OCI-LY7 (cell line): ENCODE results near the gene PDLIM1. TPM values are rescaled to one million over a fixed set of nuclear protein-coding genes. Genes with fewer than 3 reads are reported as not detected.

ENCODE experiments used
- Bru-seq: library from RNA; stranded (reverse); fragments of 400-500 nt; gene quantifications from one replicate; lab custom pipeline; 2021; lab: Mats Ljungman, UMichigan
- BruChase-seq, 2 experiments: library from RNA; stranded (reverse); fragments of 400-500 nt; gene quantifications; one replicate each; lab custom pipeline; 2021; lab: Mats Ljungman, UMichigan
- BruUV-seq: library from RNA; stranded (reverse); fragments of 400-500 nt; replicated peaks from 2 replicates; lab custom pipeline; 2021; lab: Mats Ljungman, UMichigan
- CTCF ChIA-PET: fragments of 300-600 bp; sonication (Branson Sonifier 250); formaldehyde crosslinking; loops from one replicate; lab custom pipeline; 2022; ENCODE audit warnings: antibody characterized with exemption; ENCODE audit not compliant: unreplicated experiment; lab: Charles Lee
- POLR2A ChIA-PET: fragments of 300-600 bp; sonication (Branson Sonifier 250); formaldehyde crosslinking; loops from one replicate; lab custom pipeline; 2022; ENCODE audit warnings: antibody characterized with exemption; lab: Charles Lee
- DNase-seq: peaks from one replicate; pipeline ENCODE4 v3.0.0-alpha.2; 2015; ENCODE audit warnings: low spot score
- H2AFZ ChIP-seq: fragments of 200-600 bp; sonication (generic), shearing (Covaris generic); 2 replicates; pipeline ENCODE4 v1.6.1; 2014; ENCODE audit warnings: mild to moderate bottlenecking, antibody characterized with exemption, low read length, moderate library complexity
- H3K27ac ChIP-seq: fragments of 200-600 bp; sonication (generic); 2 replicates; pipeline ENCODE4 v1.5.1; 2014; ENCODE audit warnings: mixed run types, low read depth, mild to moderate bottlenecking, moderate library complexity, low read length, inconsistent platforms; ENCODE audit not compliant: poor library complexity, severe bottlenecking
- H3K36me3 ChIP-seq: fragments of 200-600 bp; sonication (generic); 2 replicates; pipeline ENCODE4 v1.6.1; 2014; ENCODE audit warnings: mild to moderate bottlenecking, antibody characterized with exemption, low read length, moderate library complexity, mixed read lengths; ENCODE audit not compliant: insufficient read depth
- H3K4me1 ChIP-seq: fragments of 200-600 bp; sonication (generic); 2 replicates; pipeline ENCODE4 v1.5.1; 2014; ENCODE audit warnings: mild to moderate bottlenecking, low read length; ENCODE audit not compliant: insufficient read depth, poor library complexity, severe bottlenecking
- H3K4me2 ChIP-seq: fragments of 200-600 bp; sonication (generic); 2 replicates; pipeline ENCODE4 v1.6.1; 2014; ENCODE audit warnings: mild to moderate bottlenecking, low read length
- H3K4me3 ChIP-seq: fragments of 200-600 bp; sonication (generic); 2 replicates; pipeline ENCODE4 v1.5.1; 2014; ENCODE audit warnings: mild to moderate bottlenecking, low read depth, low read length; ENCODE audit not compliant: poor library complexity, severe bottlenecking
- H3K79me2 ChIP-seq: fragments of 200-600 bp; sonication (generic); 2 replicates; pipeline ENCODE4 v1.6.1; 2016; ENCODE audit warnings: low read depth, mild to moderate bottlenecking, low read length, moderate library complexity, mixed read lengths; ENCODE audit not compliant: insufficient read depth
- H3K9me2 ChIP-seq: fragments of 200-600 bp; sonication (generic); 2 replicates; pipeline ENCODE4 v1.6.1; 2016; ENCODE audit warnings: mild to moderate bottlenecking, low read length, mixed read lengths; ENCODE audit not compliant: insufficient read depth
- H3K9me3 ChIP-seq: fragments of 200-600 bp; sonication (generic); 2 replicates; pipeline ENCODE4 v1.6.1; 2014; ENCODE audit warnings: mild to moderate bottlenecking, mixed run types, low read length, mixed read lengths
- H4K20me1 ChIP-seq: fragments of 200-600 bp; sonication (generic); 2 replicates; pipeline ENCODE4 v1.6.1; 2014; ENCODE audit warnings: mild to moderate bottlenecking, antibody characterized with exemption, low read length, moderate library complexity, mixed read lengths; ENCODE audit not compliant: insufficient read depth
- CTCF ChIP-seq: fragments of 200-600 bp; sonication (generic); conservative IDR thresholded peaks from 2 replicates; pipeline ENCODE4 v1.5.1; 2014; ENCODE audit warnings: mild to moderate bottlenecking, antibody characterized with exemption, low read length, moderate library complexity, mixed read lengths
- EZH2phosphoT487 ChIP-seq: fragments of 200-600 bp; sonication (generic); IDR thresholded peaks from 2 replicates; pipeline ENCODE4 v1.6.1; 2018; ENCODE audit warnings: low read depth, borderline replicate concordance, mild to moderate bottlenecking, mixed run types, antibody characterized with exemption, low read length, moderate library complexity, mixed read lengths
- intact Hi-C: fragments of 100-400 bp; cut with micrococcal nuclease; formaldehyde crosslinking; loops from one replicate; pipeline ENCODE4 v1.10.0; 2022; ENCODE audit not compliant: unreplicated experiment
- long read RNA-seq: library from polyadenylated mRNA; stranded (forward); transcript quantifications from one replicate; pipeline ENCODE4 v2.0.0, GENCODE V29; 2022
- total RNA-seq, 2 experiments: library from RNA; depleted of rRNA in 1 of 2; stranded (reverse); fragments of >200 nt in 1 of 2; shearing (Covaris generic) in 1 of 2; gene quantifications; 2 replicates each; pipeline ENCODE4 v1.2.3, GENCODE V29; 2014 to 2022

The PDLIM1 gene
- total RNA-seq (2014; rRNA removed; shearing (Covaris generic)) (22.3 and 23.1 TPM in 2 replicates), total RNA-seq (2022) (103 and 105 TPM in 2 replicates), Bru-seq, nascent RNA (percentile 77 among the genes with signal in this experiment), BruChase-seq, experiment 1, labeled RNA remaining after a 6-hour chase (percentile 79 among the genes with signal in this experiment), BruChase-seq, experiment 2, labeled RNA remaining after a 2-hour chase (percentile 65 among the genes with signal in this experiment)
- long read RNA-seq, transcript PDLIM1-201 (7 exons, 1,452 nt) = major isoform, 144 of 164 reads
- long read RNA-seq, transcript PDLIM1-202 (6 exons, 850 nt) = minor isoform, 7 of 164 reads
- long read RNA-seq, partial matches to known transcripts = 3 of 164 reads
- long read RNA-seq, other reads (novel, unspliced or antisense) = 8 of 164 reads

GRCh38 chr10:95290461-95291364 lies at the start of gene PDLIM1:
Gene PDLIM1 (minus strand): TSS chr10:95291003. CDS start chr10:95290915, 88 bp downstream.
- peak within 1 kb of the TSS; percentile 71 for H3K4me3 ChIP-seq
- no TSS peak for BruUV-seq
- TF ChIP-seq CTCF (0 out of 2 replicates have a peak, but pooled peaks have one; percentile 28), EZH2phosphoT487 (no peak)
- H3K4me2 ChIP-seq = peak within 1 kb of the TSS; percentile 70
- peak; percentile 71 for DNase-seq
- POLR2A ChIA-PET = interaction anchor here (1.0 to 1.6 kb wide), 2 partner anchors 45 to 70 kb away, joined by 4 read pairs; no protein-coding TSS in a partner anchor
- no peaks in the 10 kb centered on the region for H3K36me3 ChIP-seq
- H3K9me3 ChIP-seq = no peaks in the 10 kb centered on the region
- intact Hi-C loops = loop anchor here (10.0 kb wide), 1 partner anchor 994 kb away; no protein-coding TSS in a partner anchor
- CTCF ChIA-PET = no interaction called here
- peaks cover 9% of the 10 kb centered on the region; the same call in 1 of the 2 replicates for H4K20me1 ChIP-seq
- H2AFZ ChIP-seq = peak within 1 kb of the TSS; percentile 52; the same call in 1 of the 2 replicates
- no peak within 1 kb of the TSS for H3K27ac ChIP-seq
- H3K79me2 ChIP-seq = peaks cover 4% of the 10 kb centered on the region; the same call in 1 of the 2 replicates
- peaks cover 63% of the 10 kb centered on the region for H3K4me1 ChIP-seq
- no peaks in the 10 kb centered on the region for H3K9me2 ChIP-seq

GRCh38 chr10:95339863-95340262 lies 49.1 kb upstream of the PDLIM1 start:
- TF ChIP-seq CTCF (no peak), EZH2phosphoT487 (no peak)
- Histone ChIP-seq H3K4me3 (no peak overlapping the region), H3K9me2 (no peaks in the 10 kb centered on the region), H2AFZ (no peak overlapping the region), H4K20me1 (no peaks in the 10 kb centered on the region), H3K79me2 (no peaks in the 10 kb centered on the region), H3K27ac (no peak overlapping the region), H3K4me1 (no peaks in the 10 kb centered on the region), H3K4me2 (no peak overlapping the region), H3K36me3 (no peaks in the 10 kb centered on the region), H3K9me3 (no peaks in the 10 kb centered on the region)
- BruUV-seq = no TSS peak
- no peak for DNase-seq
- intact Hi-C loops = no loop called here
- CTCF ChIA-PET = no interaction called here
- POLR2A ChIA-PET = interaction anchor here (1.0 to 1.7 kb wide), 2 partner anchors 14 to 33 kb away, joined by 3 to 4 read pairs; no protein-coding TSS in a partner anchor
